ENCODE measurements around the gene ZNF304. TPM values are rescaled to one million over a fixed set of nuclear protein-coding genes. Genes with fewer than 3 reads are reported as not detected.

Gene ZNF304
- total and polyA plus RNA-seq, 2 of the 13 experiments (the other 11 are each of a cell fraction or from before 2014, with no cell fraction given) = 3.4 to 8.0 TPM

- TF ChIP-seq BCLAF1 (IDR thresholded peaks at IDR 0.05) = no peak
- no peak for TF ChIP-seq KDM5A (IDR thresholded peaks at IDR 0.05; ENCODE audit: borderline replicate concordance, low read length)
- TF ChIP-seq ZSCAN12 (CRISPR knock-in tag; IDR thresholded peaks at IDR 0.05) = no peak
- no peak for TF ChIP-seq TBL1XR1 (IDR thresholded peaks at IDR 0.05; ENCODE audit: borderline replicate concordance, low read length, partially characterized antibody)
- peak; percentile 57; the same call in 1 of the 2 replicates for TF ChIP-seq HNF1B (CRISPR knock-in tag; IDR thresholded peaks at IDR 0.05)
- TF ChIP-seq, protein P1, sequence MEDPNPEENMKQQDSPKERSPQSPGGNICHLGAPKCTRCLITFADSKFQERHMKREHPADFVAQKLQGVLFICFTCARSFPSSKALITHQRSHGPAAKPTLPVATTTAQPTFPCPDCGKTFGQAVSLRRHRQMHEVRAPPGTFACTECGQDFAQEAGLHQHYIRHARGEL (CRISPR knock-in tag; IDR thresholded peaks at IDR 0.05) = no peak
- no peak for TF ChIP-seq ZNF264 (CRISPR knock-in tag; IDR thresholded peaks at IDR 0.05)
- no peak for TF ChIP-seq EEA1 (CRISPR knock-in tag; IDR thresholded peaks at IDR 0.05; ENCODE audit: borderline replicate concordance)
- TF ChIP-seq ATRX (CRISPR knock-in tag; IDR thresholded peaks at IDR 0.05; ENCODE audit: borderline replicate concordance) = no peak
- no peak for TF ChIP-seq ZNF629 (CRISPR knock-in tag; conservative IDR thresholded peaks at IDR 0.05)
- TF ChIP-seq GMEB2 (CRISPR knock-in tag; IDR thresholded peaks at IDR 0.05; ENCODE audit: low read depth) = no peak
- no peak for TF ChIP-seq KLF16 (CRISPR knock-in tag; IDR thresholded peaks at IDR 0.05)
- no peak for TF ChIP-seq PRDM4 (CRISPR knock-in tag; IDR thresholded peaks at IDR 0.05; ENCODE audit: borderline replicate concordance)
- TF ChIP-seq, protein P2, sequence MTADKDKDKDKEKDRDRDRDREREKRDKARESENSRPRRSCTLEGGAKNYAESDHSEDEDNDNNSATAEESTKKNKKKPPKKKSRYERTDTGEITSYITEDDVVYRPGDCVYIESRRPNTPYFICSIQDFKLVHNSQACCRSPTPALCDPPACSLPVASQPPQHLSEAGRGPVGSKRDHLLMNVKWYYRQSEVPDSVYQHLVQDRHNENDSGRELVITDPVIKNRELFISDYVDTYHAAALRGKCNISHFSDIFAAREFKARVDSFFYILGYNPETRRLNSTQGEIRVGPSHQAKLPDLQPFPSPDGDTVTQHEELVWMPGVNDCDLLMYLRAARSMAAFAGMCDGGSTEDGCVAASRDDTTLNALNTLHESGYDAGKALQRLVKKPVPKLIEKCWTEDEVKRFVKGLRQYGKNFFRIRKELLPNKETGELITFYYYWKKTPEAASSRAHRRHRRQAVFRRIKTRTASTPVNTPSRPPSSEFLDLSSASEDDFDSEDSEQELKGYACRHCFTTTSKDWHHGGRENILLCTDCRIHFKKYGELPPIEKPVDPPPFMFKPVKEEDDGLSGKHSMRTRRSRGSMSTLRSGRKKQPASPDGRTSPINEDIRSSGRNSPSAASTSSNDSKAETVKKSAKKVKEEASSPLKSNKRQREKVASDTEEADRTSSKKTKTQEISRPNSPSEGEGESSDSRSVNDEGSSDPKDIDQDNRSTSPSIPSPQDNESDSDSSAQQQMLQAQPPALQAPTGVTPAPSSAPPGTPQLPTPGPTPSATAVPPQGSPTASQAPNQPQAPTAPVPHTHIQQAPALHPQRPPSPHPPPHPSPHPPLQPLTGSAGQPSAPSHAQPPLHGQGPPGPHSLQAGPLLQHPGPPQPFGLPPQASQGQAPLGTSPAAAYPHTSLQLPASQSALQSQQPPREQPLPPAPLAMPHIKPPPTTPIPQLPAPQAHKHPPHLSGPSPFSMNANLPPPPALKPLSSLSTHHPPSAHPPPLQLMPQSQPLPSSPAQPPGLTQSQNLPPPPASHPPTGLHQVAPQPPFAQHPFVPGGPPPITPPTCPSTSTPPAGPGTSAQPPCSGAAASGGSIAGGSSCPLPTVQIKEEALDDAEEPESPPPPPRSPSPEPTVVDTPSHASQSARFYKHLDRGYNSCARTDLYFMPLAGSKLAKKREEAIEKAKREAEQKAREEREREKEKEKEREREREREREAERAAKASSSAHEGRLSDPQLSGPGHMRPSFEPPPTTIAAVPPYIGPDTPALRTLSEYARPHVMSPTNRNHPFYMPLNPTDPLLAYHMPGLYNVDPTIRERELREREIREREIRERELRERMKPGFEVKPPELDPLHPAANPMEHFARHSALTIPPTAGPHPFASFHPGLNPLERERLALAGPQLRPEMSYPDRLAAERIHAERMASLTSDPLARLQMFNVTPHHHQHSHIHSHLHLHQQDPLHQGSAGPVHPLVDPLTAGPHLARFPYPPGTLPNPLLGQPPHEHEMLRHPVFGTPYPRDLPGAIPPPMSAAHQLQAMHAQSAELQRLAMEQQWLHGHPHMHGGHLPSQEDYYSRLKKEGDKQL (CRISPR knock-in tag; IDR thresholded peaks at IDR 0.05; ENCODE audit: low read depth) = no peak
Measured at GRCh38 chr19:57406516-57407123, 55.5 kb downstream of the ZNF304 start (continued).

All from HepG2 (cell line).